Measurements from ENCODE around the gene BICDL2.

BICDL2 gene

GRCh38 chr16:3004781-3005284 lies 31.9 kb downstream of the BICDL2 start:
- H3K4me3 ChIP-seq (ENCODE audit: low read depth, low read length) = no peak overlapping the region
- no peak for TF ChIP-seq CTCF (IDR thresholded peaks at IDR 0.05; ENCODE audit: insufficient read depth, low read depth, low read length, missing control alignments)
- DNase-seq (ENCODE audit: low read depth) = no peak

- no peak for DNase-seq (ENCODE audit: low read depth)
Measured at GRCh38 chr16:3004319-3004718, 32.4 kb downstream of the BICDL2 start.

GRCh38 chr16:3003582-3004270 lies 33.0 kb downstream of the BICDL2 start:
- H3K4me3 ChIP-seq (ENCODE audit: low read depth, low read length) = no peak overlapping the region
- TF ChIP-seq CTCF (IDR thresholded peaks at IDR 0.05; ENCODE audit: insufficient read depth, low read depth, low read length, missing control alignments) = peak; percentile 38
- peak; percentile 100 for DNase-seq (ENCODE audit: low read depth)

More at GRCh38 chr16:3004319-3004718, 32.4 kb downstream of the BICDL2 start:
- no peak for TF ChIP-seq CTCF (IDR thresholded peaks at IDR 0.05; ENCODE audit: insufficient read depth, low read depth, low read length, missing control alignments)
- H3K4me3 ChIP-seq (ENCODE audit: low read depth, low read length) = no peak overlapping the region

- TF ChIP-seq CTCF (IDR thresholded peaks at IDR 0.05; ENCODE audit: insufficient read depth, low read depth, low read length, missing control alignments) = no peak
- DNase-seq (ENCODE audit: low read depth) = no peak
- no peak overlapping the region for H3K4me3 ChIP-seq (ENCODE audit: low read depth, low read length)
Measured at GRCh38 chr16:3001316-3001715, 35.4 kb downstream of the BICDL2 start.

- no peak for TF ChIP-seq CTCF (IDR thresholded peaks at IDR 0.05; ENCODE audit: insufficient read depth, low read depth, low read length, missing control alignments)
- no peak for DNase-seq (ENCODE audit: low read depth)
- H3K4me3 ChIP-seq (ENCODE audit: low read depth, low read length) = no peak overlapping the region
Measured at GRCh38 chr16:3000540-3000939, 36.2 kb downstream of the BICDL2 start.

GRCh38 chr16:2999929-3000328 lies 36.8 kb downstream of the BICDL2 start:
- no peak for TF ChIP-seq CTCF (IDR thresholded peaks at IDR 0.05; ENCODE audit: insufficient read depth, low read depth, low read length, missing control alignments)
- no peak overlapping the region for H3K4me3 ChIP-seq (ENCODE audit: low read depth, low read length)
- DNase-seq (ENCODE audit: low read depth) = no peak

GRCh38 chr16:2996298-2996697 lies 40.4 kb downstream of the BICDL2 start:
- no peak for TF ChIP-seq CTCF (IDR thresholded peaks at IDR 0.05; ENCODE audit: insufficient read depth, low read depth, low read length, missing control alignments)
- no peak overlapping the region for H3K4me3 ChIP-seq (ENCODE audit: low read depth, low read length)
- DNase-seq (ENCODE audit: low read depth) = no peak

All from GM12865 (cell line).